Measurements from ENCODE around the gene IL23R. TPM values are rescaled to one million over a fixed set of nuclear protein-coding genes. Genes with fewer than 3 reads are reported as not detected.

Gene IL23R
- polyA plus RNA-seq, 1 of the 3 experiments (the other 2 are of a cell fraction): not detected

GRCh38 chr1:67217417-67217816 is 51.2 kb downstream of the IL23R start:
- Histone ChIP-seq H3K4me1 (ENCODE audit: control insufficient read depth in 1 of 2, insufficient read depth in 2 of 2, low read depth in 1 of 2, low read length in 1 of 2) (no peaks in the 10 kb centered on the region), H3F3A (replicated peaks; ENCODE audit: insufficient read depth) (no peaks in the 10 kb centered on the region), H3K9me3 (no peaks in the 10 kb centered on the region), H3K9me2 (no peaks in the 10 kb centered on the region), H3K27ac (ENCODE audit: low read depth in 2 of 2, low read length in 1 of 2) (no peak overlapping the region), H3K79me2 (ENCODE audit: insufficient read depth) (no peaks in the 10 kb centered on the region), H3K9ac (no peak overlapping the region), H4K20me1 (ENCODE audit: insufficient read depth) (no peaks in the 10 kb centered on the region), H3K36me3 (replicated peaks in 1 of 2; ENCODE audit: control insufficient read depth in 1 of 2, insufficient read depth in 2 of 2, low read length in 1 of 2) (no peaks in the 10 kb centered on the region), H3K4me2 (no peak overlapping the region), H3K4me3 (ENCODE audit: low read depth in 2 of 2, low read length in 1 of 2) (no peak overlapping the region), H3K27me3 (ENCODE audit: insufficient read depth) (no peaks in the 10 kb centered on the region), H2AFZ (ENCODE audit: low read depth) (no peak overlapping the region)
- no peak for DNase-seq
- ChIA-PET CTCF (interaction anchor here (2.2 kb wide), 1 partner anchor 283 kb away, joined by 11 read pairs; no protein-coding TSS in a partner anchor), POLR2A (no interaction called here)
- WGBS (ENCODE audit: low lambda C conversion rate): 64% methylated on average over 1 of the region's 1 CpG
- no peak for TF ChIP-seq SMC3 (IDR thresholded peaks at IDR 0.05; ENCODE audit: low read depth, low read length)
- no peak for TF ChIP-seq NFIC (IDR thresholded peaks at IDR 0.05; ENCODE audit: borderline replicate concordance)
- no peak for TF ChIP-seq REST (IDR thresholded peaks at IDR 0.05; ENCODE audit: low read depth, low read length)
- TF ChIP-seq RFX5 (IDR thresholded peaks at IDR 0.05; ENCODE audit: low read length): no peak
- no peak for TF ChIP-seq RAD21 (IDR thresholded peaks at IDR 0.05; ENCODE audit: low read length)
- TF ChIP-seq USF1 (IDR thresholded peaks at IDR 0.05; ENCODE audit: borderline replicate concordance, low read depth): no peak
- TF ChIP-seq EP300 (IDR thresholded peaks at IDR 0.05; ENCODE audit: borderline replicate concordance in 1 of 2, low read depth in 1 of 2, low read length in 1 of 2): no peak
- no peak for TF ChIP-seq RXRA (IDR thresholded peaks at IDR 0.05; ENCODE audit: borderline replicate concordance, low read depth)
- no peak for TF ChIP-seq FOSL2 (IDR thresholded peaks at IDR 0.05; ENCODE audit: borderline replicate concordance, low read depth)
- TF ChIP-seq CTCF (IDR thresholded peaks at IDR 0.05): no peak
- TF ChIP-seq ZBTB33 (IDR thresholded peaks at IDR 0.05; ENCODE audit: borderline replicate concordance, low read depth): no peak
- TF ChIP-seq MAX (IDR thresholded peaks at IDR 0.05; ENCODE audit: low read depth): no peak
- TF ChIP-seq FOXM1 (IDR thresholded peaks at IDR 0.05; ENCODE audit: low read depth): no peak
- no peak for TF ChIP-seq GABPA (IDR thresholded peaks at IDR 0.05; ENCODE audit: low read depth)
- no peak for TF ChIP-seq TAF1 (IDR thresholded peaks at IDR 0.05; ENCODE audit: borderline replicate concordance, low read depth, low read length)
- no peak for TF ChIP-seq JUND (IDR thresholded peaks at IDR 0.05)

All from SK-N-SH (cell line).